HG03139 (cell line): ENCODE data around the gene RUNX2.

Source experiments
- ATAC-seq: cut with Tn5 transposase; IDR thresholded peaks from one replicate; pipeline ENCODE4 v1.9.1; 2021; ENCODE audit not compliant: unreplicated experiment

Gene RUNX2

GRCh38 chr6:45509426-45509825 is 181.3 kb downstream of the RUNX2 start:
- no peak for ATAC-seq

GRCh38 chr6:45512717-45513116 is 184.6 kb downstream of the RUNX2 start:
- ATAC-seq = no peak

- ATAC-seq = no peak
Measured at GRCh38 chr6:45513213-45513618, 185.1 kb downstream of the RUNX2 start.

GRCh38 chr6:45513843-45514242 is 185.7 kb downstream of the RUNX2 start:
- no peak for ATAC-seq

- no peak for ATAC-seq
Measured at GRCh38 chr6:45514454-45515230, 186.5 kb downstream of the RUNX2 start.

GRCh38 chr6:45518013-45518720 is 190.0 kb downstream of the RUNX2 start:
- ATAC-seq = no peak

- ATAC-seq = no peak
Measured at GRCh38 chr6:45521226-45521625, 193.1 kb downstream of the RUNX2 start.

- no peak for ATAC-seq
Measured at GRCh38 chr6:45522486-45522885, 194.4 kb downstream of the RUNX2 start.

GRCh38 chr6:45527210-45527609 is 199.1 kb downstream of the RUNX2 start:
- ATAC-seq = no peak

GRCh38 chr6:45531999-45532595 is 204.0 kb downstream of the RUNX2 start:
- no peak for ATAC-seq

GRCh38 chr6:45532721-45533210 is 204.6 kb downstream of the RUNX2 start:
- no peak for ATAC-seq

- ATAC-seq = no peak
Measured at GRCh38 chr6:45533386-45533785, 205.3 kb downstream of the RUNX2 start.

GRCh38 chr6:45535933-45536332 is 207.8 kb downstream of the RUNX2 start:
- no peak for ATAC-seq

GRCh38 chr6:45537539-45537938 is 209.4 kb downstream of the RUNX2 start:
- no peak for ATAC-seq

GRCh38 chr6:45538641-45539547 is 210.8 kb downstream of the RUNX2 start:
- ATAC-seq = no peak

- ATAC-seq = no peak
Measured at GRCh38 chr6:45540375-45540920, 212.3 kb downstream of the RUNX2 start.

GRCh38 chr6:45541934-45542333 is 213.8 kb downstream of the RUNX2 start:
- ATAC-seq = no peak

- ATAC-seq = no peak
Measured at GRCh38 chr6:45543298-45544235, 215.4 kb downstream of the RUNX2 start.

- no peak for ATAC-seq
Measured at GRCh38 chr6:45545416-45545815, 217.3 kb downstream of the RUNX2 start.
